ENCODE measurements around the gene R3HDML.

Gene R3HDML

DNA sequence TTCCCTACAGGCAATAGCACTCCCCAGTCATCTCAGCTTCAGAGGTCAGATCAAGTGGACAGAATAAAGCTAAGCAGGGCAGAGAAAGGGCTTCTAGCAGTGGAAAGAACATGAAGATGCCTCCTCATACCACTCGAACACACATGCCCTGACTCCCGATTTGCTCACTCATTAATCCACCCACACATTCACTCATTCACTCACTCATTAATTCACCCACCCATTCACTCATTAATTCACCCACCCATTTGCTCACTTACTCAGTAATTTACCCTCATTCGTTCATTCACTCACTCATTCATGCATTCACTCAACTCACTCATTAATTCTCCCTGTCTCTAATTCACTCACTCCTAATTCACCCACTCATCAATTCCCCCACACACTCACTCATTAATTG lies 62.6 kb downstream of the R3HDML start:
- TF ChIP-seq, protein P1, sequence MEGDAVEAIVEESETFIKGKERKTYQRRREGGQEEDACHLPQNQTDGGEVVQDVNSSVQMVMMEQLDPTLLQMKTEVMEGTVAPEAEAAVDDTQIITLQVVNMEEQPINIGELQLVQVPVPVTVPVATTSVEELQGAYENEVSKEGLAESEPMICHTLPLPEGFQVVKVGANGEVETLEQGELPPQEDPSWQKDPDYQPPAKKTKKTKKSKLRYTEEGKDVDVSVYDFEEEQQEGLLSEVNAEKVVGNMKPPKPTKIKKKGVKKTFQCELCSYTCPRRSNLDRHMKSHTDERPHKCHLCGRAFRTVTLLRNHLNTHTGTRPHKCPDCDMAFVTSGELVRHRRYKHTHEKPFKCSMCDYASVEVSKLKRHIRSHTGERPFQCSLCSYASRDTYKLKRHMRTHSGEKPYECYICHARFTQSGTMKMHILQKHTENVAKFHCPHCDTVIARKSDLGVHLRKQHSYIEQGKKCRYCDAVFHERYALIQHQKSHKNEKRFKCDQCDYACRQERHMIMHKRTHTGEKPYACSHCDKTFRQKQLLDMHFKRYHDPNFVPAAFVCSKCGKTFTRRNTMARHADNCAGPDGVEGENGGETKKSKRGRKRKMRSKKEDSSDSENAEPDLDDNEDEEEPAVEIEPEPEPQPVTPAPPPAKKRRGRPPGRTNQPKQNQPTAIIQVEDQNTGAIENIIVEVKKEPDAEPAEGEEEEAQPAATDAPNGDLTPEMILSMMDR (IDR thresholded peaks at IDR 0.05; ENCODE audit: insufficient read depth, low read depth, low read length, missing control alignments): no peak
- no peak for DNase-seq (ENCODE audit: low read depth)
- no peak overlapping the region for H3K4me3 ChIP-seq (ENCODE audit: low read length)

DNA sequence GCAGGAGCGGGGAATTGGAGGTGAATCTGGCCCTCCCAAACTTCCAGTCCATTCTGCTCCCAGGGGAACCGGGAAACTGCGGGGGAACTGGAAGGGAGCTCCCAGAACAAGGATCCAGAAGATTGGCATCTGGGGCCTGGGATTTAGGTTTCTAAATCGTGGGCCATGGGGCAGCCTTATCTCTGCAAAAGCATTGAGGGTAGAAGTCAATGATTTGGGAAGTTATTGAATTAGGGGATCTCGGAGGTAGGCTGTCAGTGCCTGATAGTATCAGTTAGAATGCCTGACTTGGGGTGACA lies 63.8 kb downstream of the R3HDML start:
- no peak overlapping the region for H3K4me3 ChIP-seq (ENCODE audit: low read length)
- no peak for DNase-seq (ENCODE audit: low read depth)
- TF ChIP-seq, protein P1 (IDR thresholded peaks at IDR 0.05; ENCODE audit: insufficient read depth, low read depth, low read length, missing control alignments): no peak

Data from epithelial cell of esophagus (primary cell).